HepG2 (cell line): ENCODE data around the gene CLDN19. TPM values are rescaled to one million over a fixed set of nuclear protein-coding genes. Genes with fewer than 3 reads are reported as not detected.

ENCODE experiments used
- BRD4 ChIP-seq: sonication (generic); formaldehyde crosslinking; IDR thresholded peaks from 2 replicates; pipeline ENCODE4 v1.4.0; 2020; ENCODE audit warnings: missing genetic modification reagents
- CEBPZ ChIP-seq: IDR thresholded peaks from 2 replicates; pipeline ENCODE4 v1.6.1; 2012; ENCODE audit warnings: low read length, improper control_type of control experiment
- E2F5 ChIP-seq: sonication (generic); formaldehyde crosslinking; conservative IDR thresholded peaks from 2 replicates; pipeline ENCODE4 v1.4.0; 2020; ENCODE audit warnings: missing genetic modification reagents
- FIP1L1 ChIP-seq: fragments of 200-400 bp; formaldehyde crosslinking; IDR thresholded peaks from 2 replicates; pipeline ENCODE4 v1.6.1; 2018; ENCODE audit warnings: low read depth, mild to moderate bottlenecking, low read length, moderate library complexity, borderline replicate concordance; ENCODE audit not compliant: insufficient read depth
- FUBP1 ChIP-seq: sonication (generic); formaldehyde crosslinking; IDR thresholded peaks from 2 replicates; pipeline ENCODE4 v1.5.1; 2020; ENCODE audit warnings: missing genetic modification reagents, mild to moderate bottlenecking, borderline replicate concordance
- SALL2 ChIP-seq: sonication (generic); formaldehyde crosslinking; IDR thresholded peaks from 2 replicates; pipeline ENCODE4 v1.8.1; 2023; ENCODE audit warnings: mild to moderate bottlenecking, missing genetic modification reagents, inconsistent platforms
- THAP9 ChIP-seq: sonication (generic); formaldehyde crosslinking; IDR thresholded peaks from 2 replicates; pipeline ENCODE4; 2020; ENCODE audit warnings: missing genetic modification reagents, mild to moderate bottlenecking, borderline replicate concordance
- TIGD3 ChIP-seq: sonication (generic); formaldehyde crosslinking; IDR thresholded peaks from 2 replicates; pipeline ENCODE4 v1.5.1; 2020; ENCODE audit warnings: mild to moderate bottlenecking, missing genetic modification reagents, borderline replicate concordance
- ZBTB8A ChIP-seq: sonication (generic); formaldehyde crosslinking; IDR thresholded peaks from 2 replicates; pipeline ENCODE4 v1.4.0; 2020; ENCODE audit warnings: mild to moderate bottlenecking, low read depth, missing genetic modification reagents, borderline replicate concordance
- ZNF124 ChIP-seq: sonication (generic); formaldehyde crosslinking; IDR thresholded peaks from 2 replicates; pipeline ENCODE4 v1.4.0; 2020; ENCODE audit warnings: missing genetic modification reagents
- ZNF282 ChIP-seq: fragments of 450-650 bp; IDR thresholded peaks from 2 replicates; pipeline ENCODE4 v1.6.1; 2018; ENCODE audit not compliant: partially characterized antibody
- ZNF552 ChIP-seq: sonication (generic); formaldehyde crosslinking; IDR thresholded peaks from 2 replicates; pipeline ENCODE4 v1.9.0; 2022; ENCODE audit warnings: missing genetic modification reagents, mild to moderate bottlenecking, borderline replicate concordance
- ZNF567 ChIP-seq: sonication (generic); formaldehyde crosslinking; IDR thresholded peaks from 2 replicates; pipeline ENCODE4 v1.8.1; 2023; ENCODE audit warnings: mild to moderate bottlenecking, missing genetic modification reagents, borderline replicate concordance
- ZNF615 ChIP-seq: sonication (generic); formaldehyde crosslinking; IDR thresholded peaks from 2 replicates; pipeline ENCODE4 v1.5.0; 2020; ENCODE audit warnings: mild to moderate bottlenecking, missing genetic modification reagents, borderline replicate concordance
- ZNF678 ChIP-seq: sonication (generic); formaldehyde crosslinking; IDR thresholded peaks from 2 replicates; pipeline ENCODE4 v1.4.0; 2020; ENCODE audit warnings: mild to moderate bottlenecking, missing genetic modification reagents
- ZNF749 ChIP-seq: sonication (generic); formaldehyde crosslinking; IDR thresholded peaks from 2 replicates; pipeline ENCODE4 v1.8.0; 2022; ENCODE audit warnings: mild to moderate bottlenecking, missing genetic modification reagents, moderate library complexity, borderline replicate concordance
- ZSCAN22 ChIP-seq: sonication (generic); formaldehyde crosslinking; IDR thresholded peaks from 2 replicates; pipeline ENCODE4 v1.4.0; 2020; ENCODE audit warnings: mild to moderate bottlenecking, missing genetic modification reagents
- polyA plus RNA-seq, 8 experiments: library from polyadenylated mRNA; depleted of rRNA in 3 of 8; stranded (reverse) in 7 of 8; unstranded in 1 of 8; fragments of >200 nt; fragmentation: Illumina TruSeq in 4 of 8; extraction: Trizol in 4 of 8; gene quantifications; 2 replicates each; pipeline versions ENCODE4 v1.2.1 to v1.2.3, GENCODE V29; 2011 to 2016; ENCODE audit warnings: low read depth in 4 of 8, missing spikeins in 1 of 8, mixed read lengths in 1 of 8; ENCODE audit not compliant: insufficient read depth in 1 of 8
- total RNA-seq, 5 experiments: library from RNA; depleted of rRNA; stranded (reverse); fragments of >200 nt; fragmentation: Illumina TruSeq; extraction: Trizol; gene quantifications; 2 replicates each; pipeline ENCODE4 v1.2.3, GENCODE V29; 2016; ENCODE audit warnings: low read depth in 1 of 5

The CLDN19 gene
- total and polyA plus RNA-seq, 2 of the 13 experiments (the other 11 are each of a cell fraction or from before 2014, with no cell fraction given), result 5.0 to 7.6 TPM

GRCh38 chr1:42766741-42767509, 26.9 kb upstream of the CLDN19 start, which contains the start of the genes C1orf50 and P3H1 (continued):
- no peak for TF ChIP-seq ZBTB8A (CRISPR knock-in tag)
- no peak for TF ChIP-seq ZNF615 (CRISPR knock-in tag)
- peak; percentile 93 for TF ChIP-seq BRD4 (CRISPR knock-in tag)
- TF ChIP-seq ZNF124, result no peak; the same call in 1 of the 2 replicates
- no peak for TF ChIP-seq TIGD3 (CRISPR knock-in tag)
- peak; percentile 8; the same call in 1 of the 2 replicates for TF ChIP-seq E2F5 (CRISPR knock-in tag)
- TF ChIP-seq ZNF749 (CRISPR knock-in tag), result peak; percentile 11; the same call in 1 of the 2 replicates
- no peak for TF ChIP-seq ZNF567 (CRISPR knock-in tag)
- peak; percentile 36; the same call in 1 of the 2 replicates for TF ChIP-seq ZNF552
- TF ChIP-seq FUBP1 (CRISPR knock-in tag), result no peak; the same call in 1 of the 2 replicates
- TF ChIP-seq SALL2 (CRISPR knock-in tag), result peak; percentile 89
- TF ChIP-seq THAP9 (CRISPR knock-in tag), result peak; percentile 86; the same call in 1 of the 2 replicates
- no peak for TF ChIP-seq ZNF282
- TF ChIP-seq CEBPZ, result no peak
- no peak for TF ChIP-seq ZSCAN22 (CRISPR knock-in tag)
- TF ChIP-seq ZNF678, result peak; percentile 85
- TF ChIP-seq FIP1L1, result no peak
